ENCODE measurements around the gene KIF20B.

Gene KIF20B

DNA sequence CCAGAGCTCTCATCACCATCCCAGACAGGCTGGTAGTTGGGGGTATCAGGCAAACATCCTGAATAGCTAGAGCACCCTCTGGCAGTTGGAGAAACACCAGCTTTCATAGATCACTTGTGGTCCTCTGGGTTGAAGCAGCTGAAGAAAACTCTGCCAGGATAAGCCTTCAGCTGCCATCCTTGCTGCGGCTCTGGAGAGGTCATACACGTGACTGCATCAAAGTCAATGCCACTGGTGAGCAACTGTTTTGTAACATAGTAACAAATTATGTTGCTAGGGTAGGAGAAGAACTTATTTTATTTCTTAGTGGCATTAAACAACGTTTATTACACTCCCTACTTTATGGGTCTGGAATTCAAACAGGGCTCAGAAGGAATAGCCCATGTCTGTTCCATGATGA lies 37.2 kb upstream of the KIF20B start:
- no peak overlapping the region for H3K4me2 ChIP-seq (ENCODE audit: low read depth, low read length, poor library complexity, severe bottlenecking)
- TF ChIP-seq EZH2phosphoT487 (conservative IDR thresholded peaks at IDR 0.05; ENCODE audit: low read length) = no peak
- TF ChIP-seq, protein P1, sequence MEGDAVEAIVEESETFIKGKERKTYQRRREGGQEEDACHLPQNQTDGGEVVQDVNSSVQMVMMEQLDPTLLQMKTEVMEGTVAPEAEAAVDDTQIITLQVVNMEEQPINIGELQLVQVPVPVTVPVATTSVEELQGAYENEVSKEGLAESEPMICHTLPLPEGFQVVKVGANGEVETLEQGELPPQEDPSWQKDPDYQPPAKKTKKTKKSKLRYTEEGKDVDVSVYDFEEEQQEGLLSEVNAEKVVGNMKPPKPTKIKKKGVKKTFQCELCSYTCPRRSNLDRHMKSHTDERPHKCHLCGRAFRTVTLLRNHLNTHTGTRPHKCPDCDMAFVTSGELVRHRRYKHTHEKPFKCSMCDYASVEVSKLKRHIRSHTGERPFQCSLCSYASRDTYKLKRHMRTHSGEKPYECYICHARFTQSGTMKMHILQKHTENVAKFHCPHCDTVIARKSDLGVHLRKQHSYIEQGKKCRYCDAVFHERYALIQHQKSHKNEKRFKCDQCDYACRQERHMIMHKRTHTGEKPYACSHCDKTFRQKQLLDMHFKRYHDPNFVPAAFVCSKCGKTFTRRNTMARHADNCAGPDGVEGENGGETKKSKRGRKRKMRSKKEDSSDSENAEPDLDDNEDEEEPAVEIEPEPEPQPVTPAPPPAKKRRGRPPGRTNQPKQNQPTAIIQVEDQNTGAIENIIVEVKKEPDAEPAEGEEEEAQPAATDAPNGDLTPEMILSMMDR (IDR thresholded peaks at IDR 0.05; ENCODE audit: insufficient read depth, low read length, poor library complexity, severe bottlenecking) = no peak
- H3K9me2 ChIP-seq (replicated peaks; ENCODE audit: insufficient read depth, low read length) = no peaks in the 10 kb centered on the region
- H3K4me3 ChIP-seq (ENCODE audit: insufficient read depth, low read length, poor library complexity, severe bottlenecking) = no peak overlapping the region
- H4K20me1 ChIP-seq (ENCODE audit: low read depth, low read length) = no peaks in the 10 kb centered on the region
- H3K79me2 ChIP-seq (ENCODE audit: insufficient read depth, low read length) = no peaks in the 10 kb centered on the region
- H2AFZ ChIP-seq (ENCODE audit: low read depth, low read length, severe bottlenecking) = no peak overlapping the region
- H3K9me3 ChIP-seq (ENCODE audit: insufficient read depth, low read length) = no peaks in the 10 kb centered on the region
- no peaks in the 10 kb centered on the region for H3K27me3 ChIP-seq (ENCODE audit: low read length)
- H3K27ac ChIP-seq (ENCODE audit: low read depth, low read length) = no peak overlapping the region
- no peak overlapping the region for H3K9ac ChIP-seq (ENCODE audit: low read length)
- H3K36me3 ChIP-seq (ENCODE audit: low read length) = no peaks in the 10 kb centered on the region
- H3F3A ChIP-seq (ENCODE audit: insufficient read depth) = no peaks in the 10 kb centered on the region

DNA sequence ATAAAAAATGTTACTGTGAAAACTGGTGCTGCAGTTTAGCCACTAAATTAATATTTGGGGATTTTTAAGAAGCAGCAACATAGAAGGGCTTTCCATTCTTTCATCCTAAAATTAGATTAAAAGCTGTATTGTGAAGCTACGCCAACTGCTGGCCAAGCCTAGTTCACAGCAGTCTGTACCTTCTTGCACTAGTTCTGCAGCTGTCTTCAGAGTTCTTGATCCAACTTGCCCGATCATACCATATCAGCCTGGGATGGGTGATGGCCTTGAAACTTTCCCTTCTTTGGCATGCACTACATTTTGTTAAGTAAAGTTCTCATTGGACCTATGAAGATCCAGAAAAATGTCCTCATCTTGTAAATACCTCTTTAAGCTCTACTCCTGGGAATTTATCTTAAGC lies 36.1 kb upstream of the KIF20B start:
- Histone ChIP-seq H3K9me3 (ENCODE audit: insufficient read depth, low read length) (no peaks in the 10 kb centered on the region), H3K4me3 (ENCODE audit: insufficient read depth, low read length, poor library complexity, severe bottlenecking) (no peak overlapping the region), H2AFZ (ENCODE audit: low read depth, low read length, severe bottlenecking) (no peak overlapping the region), H3F3A (ENCODE audit: insufficient read depth) (no peaks in the 10 kb centered on the region), H3K9me2 (replicated peaks; ENCODE audit: insufficient read depth, low read length) (no peaks in the 10 kb centered on the region), H3K4me2 (ENCODE audit: low read depth, low read length, poor library complexity, severe bottlenecking) (no peak overlapping the region), H3K27me3 (ENCODE audit: low read length) (no peaks in the 10 kb centered on the region), H3K36me3 (ENCODE audit: low read length) (no peaks in the 10 kb centered on the region), H3K9ac (ENCODE audit: low read length) (no peak overlapping the region), H3K79me2 (ENCODE audit: insufficient read depth, low read length) (no peaks in the 10 kb centered on the region), H4K20me1 (ENCODE audit: low read depth, low read length) (no peaks in the 10 kb centered on the region), H3K27ac (ENCODE audit: low read depth, low read length) (no peak overlapping the region)
- TF ChIP-seq EZH2phosphoT487 (conservative IDR thresholded peaks at IDR 0.05; ENCODE audit: low read length) = no peak
- TF ChIP-seq, protein P1 (IDR thresholded peaks at IDR 0.05; ENCODE audit: insufficient read depth, low read length, poor library complexity, severe bottlenecking) = no peak

DNA sequence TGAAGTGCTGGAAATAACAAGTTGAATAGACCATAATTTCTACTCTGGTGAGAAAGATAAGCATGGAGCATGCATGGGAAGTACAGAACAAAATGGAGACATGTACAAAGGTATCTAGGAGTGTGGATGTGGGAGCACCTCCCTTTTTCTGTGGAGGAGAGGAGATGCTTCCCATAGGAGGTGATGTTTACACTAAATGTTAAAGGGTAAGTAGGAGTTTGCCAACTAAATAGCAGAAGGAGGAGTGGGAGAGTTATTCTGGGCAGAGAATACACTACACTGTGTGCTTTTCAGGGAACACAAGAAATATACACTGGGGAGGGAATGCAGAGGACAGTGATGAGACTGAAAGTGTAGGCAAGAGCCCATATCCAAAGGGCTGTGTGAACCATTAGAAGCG lies 35.3 kb upstream of the KIF20B start:
- Histone ChIP-seq H3K27ac (ENCODE audit: low read depth, low read length) (no peak overlapping the region), H3K4me2 (ENCODE audit: low read depth, low read length, poor library complexity, severe bottlenecking) (no peak overlapping the region), H3K27me3 (ENCODE audit: low read length) (no peaks in the 10 kb centered on the region), H3K9ac (ENCODE audit: low read length) (no peak overlapping the region), H3K9me3 (ENCODE audit: insufficient read depth, low read length) (no peaks in the 10 kb centered on the region), H3K79me2 (ENCODE audit: insufficient read depth, low read length) (no peaks in the 10 kb centered on the region), H3K9me2 (replicated peaks; ENCODE audit: insufficient read depth, low read length) (no peaks in the 10 kb centered on the region), H2AFZ (ENCODE audit: low read depth, low read length, severe bottlenecking) (no peak overlapping the region), H4K20me1 (ENCODE audit: low read depth, low read length) (no peaks in the 10 kb centered on the region), H3F3A (ENCODE audit: insufficient read depth) (no peaks in the 10 kb centered on the region), H3K4me3 (ENCODE audit: insufficient read depth, low read length, poor library complexity, severe bottlenecking) (no peak overlapping the region), H3K36me3 (ENCODE audit: low read length) (no peaks in the 10 kb centered on the region)
- no peak for TF ChIP-seq EZH2phosphoT487 (conservative IDR thresholded peaks at IDR 0.05; ENCODE audit: low read length)
- TF ChIP-seq, protein P1 (IDR thresholded peaks at IDR 0.05; ENCODE audit: insufficient read depth, low read length, poor library complexity, severe bottlenecking) = no peak
